ENCODE data around the gene ETV6.

The ETV6 gene

GRCh38 chr12:11763760-11764520, 114.5 kb downstream of the ETV6 start:
- no peak for DNase-seq

DNA sequence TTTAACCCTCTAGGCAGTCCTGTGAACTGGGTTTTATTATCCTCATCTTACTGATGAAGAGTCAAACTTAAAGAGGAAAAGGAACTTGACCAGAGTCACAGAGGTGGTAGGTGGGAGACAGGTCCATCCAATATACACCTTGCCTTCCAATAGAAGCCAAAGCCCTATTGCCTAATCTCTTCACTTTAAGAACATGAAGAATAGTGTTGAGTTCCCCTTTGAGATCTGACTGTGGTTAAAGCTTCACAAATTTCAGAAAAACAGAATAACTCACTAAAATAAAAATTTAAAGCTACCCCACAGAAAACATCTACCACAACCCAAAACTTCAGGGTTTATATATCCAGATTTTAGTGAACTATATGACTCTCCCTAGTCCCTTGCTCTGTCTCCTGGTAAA, 115.4 kb downstream of the ETV6 start:
- DNase-seq: no peak

GRCh38 chr12:11765421-11765816, 115.9 kb downstream of the ETV6 start:
- peak; percentile 64 for DNase-seq

DNA sequence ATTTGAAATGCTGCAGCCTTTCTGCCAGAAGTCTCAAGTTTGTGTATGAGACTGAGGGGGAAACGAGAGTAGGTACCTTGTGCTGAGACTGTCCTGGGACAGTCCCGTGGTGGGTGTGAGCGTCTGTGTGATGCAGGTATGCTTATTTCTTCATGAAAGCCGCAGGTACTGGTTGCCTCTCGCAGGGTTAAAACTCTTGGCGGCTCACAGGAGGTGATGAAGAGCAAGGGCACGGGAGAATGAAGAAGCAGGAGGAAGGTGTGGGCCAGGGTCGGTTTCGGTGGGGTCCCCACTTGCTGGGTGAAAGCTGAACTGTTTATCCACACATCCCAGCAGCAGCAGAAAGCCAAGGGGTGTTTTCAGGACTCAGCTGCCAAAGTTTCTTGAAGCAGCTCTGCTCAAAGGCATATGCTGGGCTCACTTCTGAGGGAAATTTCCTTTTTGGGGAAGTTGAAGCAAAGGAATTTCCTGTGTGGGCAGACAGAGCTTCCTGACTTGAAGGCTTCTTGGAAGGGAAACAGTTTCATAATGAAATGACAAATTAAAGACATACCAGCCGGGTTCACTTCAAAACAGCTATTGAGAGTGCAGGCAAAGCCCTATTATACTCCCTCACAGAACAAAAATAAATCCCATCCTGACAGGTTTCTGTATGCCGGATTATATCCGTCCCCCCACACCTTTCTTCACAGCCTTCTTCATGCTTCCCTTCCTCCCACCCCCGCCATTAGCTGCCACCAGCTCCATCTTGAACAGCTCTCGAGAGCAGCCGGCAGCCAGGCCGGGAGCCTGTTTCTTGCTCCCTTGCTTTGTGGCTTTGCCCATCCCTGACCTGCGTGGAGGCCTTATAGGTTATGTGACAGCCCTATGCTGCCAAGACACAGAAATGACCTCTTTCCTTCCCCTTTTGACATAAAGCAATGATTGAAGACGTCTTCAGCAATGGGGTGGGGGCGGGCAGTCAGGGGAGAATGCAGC, 116.6 kb downstream of the ETV6 start:
- peak; percentile 58 for DNase-seq

GRCh38 chr12:11767029-11767724, 117.7 kb downstream of the ETV6 start:
- DNase-seq: no peak

GRCh38 chr12:11767798-11768197, 118.3 kb downstream of the ETV6 start:
- no peak for DNase-seq

GRCh38 chr12:11768233-11768965, 118.9 kb downstream of the ETV6 start:
- no peak for DNase-seq

DNA sequence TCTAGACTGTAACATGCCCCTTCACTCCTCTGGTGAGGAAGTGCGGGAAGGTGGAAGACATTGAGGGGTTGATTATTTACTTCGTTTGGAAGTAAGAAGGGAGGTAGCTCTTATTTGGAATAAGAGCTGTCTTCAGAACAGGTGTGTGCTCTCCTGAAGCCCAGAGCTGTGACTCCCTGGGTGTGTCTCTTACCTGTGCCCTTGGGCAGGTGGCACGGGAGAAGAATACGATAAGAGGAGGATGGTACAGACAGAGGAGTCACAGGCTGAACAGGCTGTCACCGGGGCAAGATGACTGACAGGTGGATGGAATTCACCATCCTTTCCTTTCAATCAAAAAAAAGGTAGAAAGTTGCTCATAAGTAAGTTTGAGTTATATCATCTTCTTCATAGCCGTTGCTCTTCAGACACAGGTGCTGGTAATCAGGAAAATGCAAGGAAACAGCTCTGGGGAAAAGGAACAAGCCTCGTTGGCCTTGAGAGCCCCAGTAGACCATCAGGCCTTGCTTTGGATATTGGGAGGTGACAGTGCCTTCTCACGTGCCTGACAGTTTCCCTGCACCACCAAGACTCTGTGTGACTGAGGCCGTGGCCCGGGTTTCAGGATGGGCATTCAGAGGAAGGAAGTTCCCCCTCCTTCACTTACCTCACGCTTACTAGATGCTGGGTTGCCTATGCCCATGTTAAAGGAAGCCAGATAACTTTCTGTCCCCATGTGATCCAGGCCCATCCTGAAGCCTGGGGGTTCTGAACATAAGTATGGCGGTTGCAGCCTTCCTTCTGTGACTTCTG, 120.4 kb downstream of the ETV6 start:
- DNase-seq: peak; percentile 48

GRCh38 chr12:11771356-11771755, 121.9 kb downstream of the ETV6 start:
- no peak for DNase-seq

GRCh38 chr12:11771895-11772502, 122.5 kb downstream of the ETV6 start:
- no peak for DNase-seq

DNA sequence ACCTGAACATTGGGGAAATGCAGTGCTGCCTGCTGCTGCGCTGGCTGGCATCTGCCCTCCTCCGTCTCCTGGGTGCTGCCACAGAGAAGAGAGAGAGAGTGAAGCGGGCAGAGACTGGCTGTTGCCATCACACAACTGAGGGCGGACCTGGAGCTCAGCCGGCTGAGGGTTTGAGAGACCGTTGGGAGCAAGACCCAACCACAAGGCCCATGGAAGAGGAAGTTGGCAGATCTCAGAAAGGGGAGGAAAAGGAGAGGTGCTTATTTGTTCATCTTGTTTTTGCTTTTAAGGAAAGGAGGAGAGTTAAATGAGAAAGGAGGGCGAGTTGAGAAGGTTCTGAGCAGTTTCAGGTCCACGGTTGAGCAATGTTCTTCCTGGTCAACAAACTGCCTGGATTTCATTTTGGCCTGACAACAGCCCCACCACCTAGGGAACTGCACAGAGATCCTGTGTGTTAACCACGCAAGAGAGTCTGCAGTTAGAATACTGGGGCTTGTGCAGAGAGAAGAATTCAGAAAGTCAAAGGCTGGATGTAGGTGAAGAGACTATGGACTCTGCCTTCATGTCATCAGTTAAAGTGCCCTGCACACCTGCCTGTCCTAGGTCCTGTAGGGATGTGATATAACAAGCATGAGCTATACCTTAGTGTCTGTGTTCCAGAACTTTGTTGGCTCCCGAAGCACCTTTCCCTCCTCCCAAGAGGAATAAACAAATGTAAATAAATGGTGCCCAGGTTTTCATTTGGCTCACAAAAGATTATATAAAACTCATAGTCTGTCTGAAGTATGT, 124.6 kb downstream of the ETV6 start:
- DNase-seq: peak; percentile 86

GRCh38 chr12:11774821-11775220, 125.3 kb downstream of the ETV6 start:
- peak; percentile 43 for DNase-seq

DNA sequence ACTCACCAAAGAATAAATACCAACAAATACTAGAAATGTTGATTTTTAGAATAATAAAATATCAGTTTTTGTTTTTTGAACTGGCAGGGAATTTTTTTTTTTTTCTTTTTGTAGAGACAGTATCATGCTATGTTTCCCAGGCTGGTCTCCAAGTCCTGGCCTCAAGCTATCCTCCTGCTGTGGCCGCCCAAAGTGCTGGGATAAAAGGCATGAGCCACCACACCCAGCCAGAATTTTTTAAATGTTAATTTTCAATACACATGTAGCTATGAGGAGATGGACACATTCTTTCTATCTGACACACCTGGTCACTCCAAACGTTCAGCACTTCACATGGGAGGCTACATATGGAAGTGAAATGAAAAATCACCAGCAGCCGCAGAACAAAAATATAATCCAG, 126.8 kb downstream of the ETV6 start:
- no peak for DNase-seq

- DNase-seq: no peak
Measured at GRCh38 chr12:11777451-11777850, 128.0 kb downstream of the ETV6 start.

GRCh38 chr12:11777962-11778361, 128.5 kb downstream of the ETV6 start:
- peak; percentile 52 for DNase-seq

GRCh38 chr12:11778713-11779685, 129.5 kb downstream of the ETV6 start:
- DNase-seq: peak; percentile 76

- DNase-seq: no peak
Measured at GRCh38 chr12:11780521-11781101, 131.1 kb downstream of the ETV6 start.

DNA sequence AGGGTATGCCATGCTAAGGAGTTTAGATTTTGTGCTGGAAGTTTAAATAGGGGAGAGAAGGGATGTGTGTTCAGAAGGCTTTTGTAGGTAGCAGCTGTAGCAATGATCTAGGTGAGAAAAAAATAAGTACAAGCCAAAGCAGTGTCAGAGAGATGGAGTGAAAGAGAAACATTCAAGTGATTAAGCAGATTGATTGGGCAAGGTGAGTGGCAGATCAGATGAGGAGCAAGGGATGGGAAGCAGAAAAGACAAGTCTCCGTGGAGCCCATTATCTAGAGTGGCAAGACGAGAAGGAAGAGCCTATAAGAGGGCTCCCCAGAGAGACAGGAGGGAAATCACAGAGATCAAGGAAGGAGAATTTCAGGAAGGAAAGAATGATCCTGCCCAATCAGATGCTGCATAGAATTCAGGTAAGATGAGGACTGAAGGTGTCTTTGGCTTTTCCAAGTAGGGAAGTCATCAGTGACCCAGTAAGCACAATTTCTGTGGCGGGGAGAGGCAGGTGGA, 133.5 kb downstream of the ETV6 start:
- DNase-seq: no peak

DNA sequence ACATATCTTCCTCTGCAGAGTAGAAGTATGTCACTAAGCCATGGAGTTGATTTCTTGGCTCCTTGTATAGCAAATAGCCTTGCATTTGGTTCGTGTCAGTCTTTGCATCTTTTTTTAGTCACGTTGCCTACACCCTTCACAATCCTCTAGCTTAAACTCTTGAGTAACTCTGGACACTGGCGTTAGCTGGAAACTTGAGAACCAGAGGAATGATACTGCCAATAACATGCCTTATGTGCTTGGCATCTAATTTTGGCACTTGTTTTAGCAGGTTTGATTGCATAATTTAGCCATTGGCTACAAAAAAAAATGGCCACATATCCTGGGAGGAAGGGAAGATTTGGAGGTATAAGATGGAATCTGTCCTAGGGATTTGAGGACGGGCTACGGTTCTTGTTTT, 136.2 kb downstream of the ETV6 start:
- no peak for DNase-seq

Measured in hematopoietic multipotent progenitor cell treated with erythropoietin and hydrocortisone succinate and interleukin-3 and kit ligand, for 6 days (in vitro differentiated cells).